Keratinocyte (primary cell): ENCODE results near the gene SULT2B1. TPM values are rescaled to one million over a fixed set of nuclear protein-coding genes. Genes with fewer than 3 reads are reported as not detected.
A peak's percentile ranks its signal among the peaks of the same experiment; 100 is the strongest.

Experiments used
- DNase-seq: peaks from one replicate; pipeline ENCODE4 v3.0.0-alpha.2; 2011; ENCODE audit warnings: low read depth, missing footprints, low spot score
- FAIRE-seq: peaks from 2 replicates; lab custom pipeline; 2011; peaks lifted over from hg19 to GRCh38; lab: Jason Lieb, UNC
- H2AFZ ChIP-seq: 2 replicates; pipeline ENCODE4 v1.6.0; 2012; ENCODE audit warnings: low read length, control low read depth, inconsistent platforms; ENCODE audit not compliant: control insufficient read depth
- H3K27ac ChIP-seq: 2 replicates; pipeline ENCODE4 v1.5.1; 2011; ENCODE audit warnings: low read length; ENCODE audit not compliant: control insufficient read depth, insufficient read depth
- H3K27me3 ChIP-seq: 3 replicates; pipeline ENCODE4 v1.6.0; 2011; ENCODE audit warnings: low read length; ENCODE audit not compliant: control insufficient read depth, insufficient read depth; ENCODE audit errors: extremely low read depth
- H3K36me3 ChIP-seq, 2 experiments: 2 replicates in 1 of 2; 3 replicates in 1 of 2; pipeline ENCODE4 v1.5.1; 2011; ENCODE audit warnings: low read length in 2 of 2, mild to moderate bottlenecking in 1 of 2; ENCODE audit not compliant: control insufficient read depth in 2 of 2, insufficient read depth in 2 of 2; ENCODE audit errors: extremely low read depth in 1 of 2
- H3K4me1 ChIP-seq: 3 replicates; pipeline ENCODE4 v1.5.1; 2011; ENCODE audit warnings: low read length; ENCODE audit not compliant: control insufficient read depth, insufficient read depth; ENCODE audit errors: extremely low read depth
- H3K4me2 ChIP-seq: 3 replicates; pipeline ENCODE4 v1.6.0; 2011; ENCODE audit warnings: low read depth, low read length; ENCODE audit not compliant: control insufficient read depth, insufficient read depth; ENCODE audit errors: extremely low read depth
- H3K4me3 ChIP-seq, 3 experiments: fragments of 200-600 bp in 1 of 3; sonication (generic) in 1 of 3; 2 replicates in 2 of 3; 3 replicates in 1 of 3; pipeline ENCODE4 v1.5.1; 2011 to 2016; ENCODE audit warnings: low read length in 3 of 3, mild to moderate bottlenecking in 3 of 3, control low read depth in 2 of 3, inconsistent platforms in 1 of 3, low read depth in 1 of 3, mixed read lengths in 1 of 3, mixed run types in 1 of 3, moderate library complexity in 1 of 3; ENCODE audit not compliant: control insufficient read depth in 2 of 3, insufficient read depth in 2 of 3; ENCODE audit errors: extremely low read depth in 1 of 3
- H3K79me2 ChIP-seq: 2 replicates; pipeline ENCODE4 v1.6.0; 2012; ENCODE audit warnings: low read length; ENCODE audit not compliant: control insufficient read depth, insufficient read depth
- H3K9ac ChIP-seq: 3 replicates; pipeline ENCODE4 v1.6.0; 2011; ENCODE audit warnings: low read length; ENCODE audit not compliant: control insufficient read depth, insufficient read depth; ENCODE audit errors: extremely low read depth
- H3K9me1 ChIP-seq: 3 replicates; pipeline ENCODE4 v1.6.0; 2011; ENCODE audit warnings: low read length; ENCODE audit not compliant: control insufficient read depth, insufficient read depth; ENCODE audit errors: extremely low read depth
- H3K9me3 ChIP-seq: 2 replicates; pipeline ENCODE4 v1.5.1; 2012; ENCODE audit warnings: low read depth, low read length; ENCODE audit not compliant: control insufficient read depth
- H4K20me1 ChIP-seq: 3 replicates; pipeline ENCODE4 v1.6.0; 2011; ENCODE audit warnings: low read length; ENCODE audit not compliant: control insufficient read depth, insufficient read depth; ENCODE audit errors: extremely low read depth
- CTCF ChIP-seq, 3 experiments: IDR thresholded peaks in 1 of 3; conservative IDR thresholded peaks in 1 of 3; optimal IDR thresholded peaks in 1 of 3; 2 replicates in 2 of 3; 3 replicates in 1 of 3; pipeline versions ENCODE3 to v1.5.1; 2011; ENCODE audit warnings: low read length in 3 of 3, mild to moderate bottlenecking in 3 of 3, moderate library complexity in 2 of 3, control low read depth in 1 of 3, inconsistent platforms in 1 of 3; ENCODE audit not compliant: insufficient read depth in 2 of 3; ENCODE audit errors: extremely low read depth in 1 of 3
- EZH2 ChIP-seq: IDR thresholded peaks from one replicate; pipeline ENCODE4 v1.6.1; 2012; ENCODE audit warnings: inconsistent platforms, mild to moderate bottlenecking, low read length, moderate library complexity
- dilution Hi-C: fragments of 300-500 bp; cut with MboI; formaldehyde crosslinking; loops from one replicate; pipeline ENCODE4 v1.7.0; 2020; ENCODE audit warnings: low sequenced_read_pairs; ENCODE audit not compliant: extremely low pct_ligation_motif_present
- polyA plus RNA-seq, 5 experiments: library from polyadenylated mRNA; depleted of rRNA in 3 of 5; stranded (reverse) in 3 of 5; stranded (forward) in 1 of 5; unstranded in 1 of 5; fragments of >200 nt; gene quantifications; 1 replicate in 1 of 5; 2 replicates in 3 of 5; 3 replicates in 1 of 5; pipeline versions ENCODE4 v1.2.1 to v1.2.3, GENCODE V29; 2011 to 2012; ENCODE audit warnings: missing spikeins in 2 of 5, low read depth in 1 of 5, low replicate concordance in 1 of 5

SULT2B1 gene
- polyA plus RNA-seq, 1 donor (not counting 4 experiments of a cell fraction or from before 2014, with no cell fraction given) = 6.0 TPM

GRCh38 chr19:48618278-48618915 lies 66.4 kb downstream of the SULT2B1 start:
- no peak for FAIRE-seq
- Histone ChIP-seq H4K20me1 (peaks cover 32% of the 10 kb centered on the region), H2AFZ (no peak overlapping the region), H3K27ac (peak overlapping the region; percentile 88), H3K9ac (peak overlapping the region; percentile 98), H3K4me3 (peak overlapping the region; percentile 79 to 91 (median 87)), H3K9me3 (no peaks in the 10 kb centered on the region), H3K79me2 (peaks cover 39% of the 10 kb centered on the region), H3K27me3 (no peaks in the 10 kb centered on the region), H3K36me3 (peaks cover 20 to 40% of the 10 kb centered on the region in 2 experiments), H3K4me2 (peak overlapping the region; percentile 95), H3K4me1 (peaks cover 42% of the 10 kb centered on the region), H3K9me1 (peaks cover 5% of the 10 kb centered on the region)
- dilution Hi-C loops = no loop called here
- DNase-seq = no peak
- TF ChIP-seq EZH2 (no peak), CTCF (optimal IDR thresholded peaks at IDR 0.05 in 1 of 3, IDR thresholded peaks at IDR 0.05 in 1 of 3, conservative IDR thresholded peaks at IDR 0.05 in 1 of 3; ENCODE audit: extremely low read depth in 1 of 3, insufficient read depth in 2 of 3, low read length in 3 of 3) (no peak)

- TF ChIP-seq EZH2 = no peak
- no peak for TF ChIP-seq CTCF (optimal IDR thresholded peaks at IDR 0.05 in 1 of 3, IDR thresholded peaks at IDR 0.05 in 1 of 3, conservative IDR thresholded peaks at IDR 0.05 in 1 of 3; ENCODE audit: extremely low read depth in 1 of 3, insufficient read depth in 2 of 3, low read length in 3 of 3)
- Histone ChIP-seq H4K20me1 (peaks cover 32% of the 10 kb centered on the region), H3K9ac (peak within 1 kb of the TSS; percentile 98), H3K9me1 (peaks cover 5% of the 10 kb centered on the region), H3K4me1 (peaks cover 47% of the 10 kb centered on the region), H2AFZ (peak within 1 kb of the TSS; percentile 82), H3K27ac (peak within 1 kb of the TSS; percentile 88), H3K36me3 (peaks cover 20 to 40% of the 10 kb centered on the region in 2 experiments), H3K27me3 (no peaks in the 10 kb centered on the region), H3K9me3 (no peaks in the 10 kb centered on the region), H3K4me2 (peak within 1 kb of the TSS; percentile 95), H3K4me3 (peak within 1 kb of the TSS; percentile 83 to 91 (median 87)), H3K79me2 (peaks cover 39% of the 10 kb centered on the region)
- FAIRE-seq (peak; percentile 73), DNase-seq (peak; percentile 94)
- dilution Hi-C loops = no loop called here
Observed at GRCh38 chr19:48618916-48619691, 67.1 kb downstream of the SULT2B1 start, which contains the start of the genes RPL18 and SPHK2. Gene RPL18, minus strand, starts transcription at chr19:48619178. Its CDS starts 35 bp downstream, at chr19:48619143. Gene SPHK2, plus strand, starts transcription at chr19:48619506. Its CDS starts 1,009 bp downstream, at chr19:48620515.
